ENCODE data around the gene RAB19.
A peak's percentile ranks its signal among the peaks of the same experiment; 100 is the strongest.

Gene RAB19

GRCh38 chr7:140384894-140385545 is 18.8 kb upstream of the RAB19 start:
- no peak for TF ChIP-seq POLR2AphosphoS5 (IDR thresholded peaks at IDR 0.05; ENCODE audit: low read depth, low read length)
- DNase-seq (ENCODE audit: insufficient read length) (no peak), FAIRE-seq (no peak)

GRCh38 chr7:140389445-140389844 is 14.4 kb upstream of the RAB19 start:
- DNase-seq (ENCODE audit: insufficient read length) (no peak), FAIRE-seq (no peak)
- TF ChIP-seq POLR2AphosphoS5 (IDR thresholded peaks at IDR 0.05; ENCODE audit: low read depth, low read length) (no peak), TAF1 (IDR thresholded peaks at IDR 0.05; ENCODE audit: borderline replicate concordance, low read depth, low read length) (no peak), POLR2A (IDR thresholded peaks at IDR 0.05; ENCODE audit: low read depth, low read length) (no peak)

DNA sequence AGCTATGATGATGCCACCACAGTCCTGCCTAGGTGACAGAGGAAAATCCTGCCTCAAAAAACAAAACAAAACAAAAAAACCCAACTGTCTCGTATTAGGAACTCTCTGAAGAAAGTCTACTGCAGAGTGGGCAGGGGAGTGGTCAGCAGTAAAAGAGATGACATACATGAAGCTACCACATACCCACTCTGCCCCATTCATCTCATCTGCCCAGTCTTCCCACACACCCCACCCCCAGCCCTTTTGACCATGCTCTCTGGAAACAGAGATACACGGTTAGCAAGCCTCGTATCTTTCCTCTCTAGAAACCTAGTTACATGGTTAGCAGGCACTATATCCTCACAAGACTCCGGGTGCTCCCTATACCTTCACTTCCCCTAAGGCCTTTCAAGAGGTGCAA is 13.8 kb upstream of the RAB19 start:
- FAIRE-seq: peak; percentile 71
- TF ChIP-seq POLR2A (IDR thresholded peaks at IDR 0.05; ENCODE audit: low read depth, low read length) (no peak), POLR2AphosphoS5 (IDR thresholded peaks at IDR 0.05; ENCODE audit: low read depth, low read length) (no peak), TAF1 (IDR thresholded peaks at IDR 0.05; ENCODE audit: borderline replicate concordance, low read depth, low read length) (no peak)
- DNase-seq (ENCODE audit: insufficient read length): no peak

DNA sequence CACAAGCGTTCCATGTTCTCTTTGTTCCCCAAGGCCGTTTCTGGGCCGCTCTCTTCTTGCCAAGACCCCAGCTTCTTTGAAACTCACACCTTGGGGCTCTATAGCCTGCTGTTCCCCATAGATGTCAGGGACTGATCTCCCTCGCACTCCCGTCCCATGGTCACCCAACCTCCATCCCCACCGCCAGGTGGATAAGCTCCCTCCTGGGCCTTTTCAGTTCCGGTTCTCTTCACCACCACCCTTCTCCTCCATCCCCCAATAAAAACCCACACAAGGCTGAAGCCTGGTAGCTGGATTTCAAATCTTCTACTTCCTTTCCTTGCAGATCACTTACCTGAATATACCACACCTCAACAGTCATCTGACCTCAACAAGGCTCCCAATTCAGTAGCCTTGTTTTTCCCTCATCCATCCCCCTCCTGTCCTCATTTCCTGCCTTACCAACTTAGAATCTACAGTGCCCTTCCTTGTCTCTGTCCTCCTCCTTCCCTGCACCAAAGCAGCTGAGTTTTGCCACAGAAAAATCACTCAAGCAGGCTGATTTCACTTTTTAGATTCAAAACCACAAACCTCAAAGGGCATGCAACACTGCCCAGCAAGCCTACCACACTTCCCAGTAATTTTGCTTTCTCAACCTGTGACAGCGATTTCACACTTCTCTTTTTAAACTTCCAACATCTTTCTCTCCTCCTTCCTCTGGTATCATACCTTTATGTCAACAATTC is 13.2 kb upstream of the RAB19 start:
- TF ChIP-seq POLR2AphosphoS5 (IDR thresholded peaks at IDR 0.05; ENCODE audit: low read depth, low read length): no peak
- TF ChIP-seq POLR2A (IDR thresholded peaks at IDR 0.05; ENCODE audit: low read depth, low read length): no peak
- TF ChIP-seq TAF1 (IDR thresholded peaks at IDR 0.05; ENCODE audit: borderline replicate concordance, low read depth, low read length): no peak
- peak; percentile 80 for FAIRE-seq
- no peak for DNase-seq (ENCODE audit: insufficient read length)

DNA sequence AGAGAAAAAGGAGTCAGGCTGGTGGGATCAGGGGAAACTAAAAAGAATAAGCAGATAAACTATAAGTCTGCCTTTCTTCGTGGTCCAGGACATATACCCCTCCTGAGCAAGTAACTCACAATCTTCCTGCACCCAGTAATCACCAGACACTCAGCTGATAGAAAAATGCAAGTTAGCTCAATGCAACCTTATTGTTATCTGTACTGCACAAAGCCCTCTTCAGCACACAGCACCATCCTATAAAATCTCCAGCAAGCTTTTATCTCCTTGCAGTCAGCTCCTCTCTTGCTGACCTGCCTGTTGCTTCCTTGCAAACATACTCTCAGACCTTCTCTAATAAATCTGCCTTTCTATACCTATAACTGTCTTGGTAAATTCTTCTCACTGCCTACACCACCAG is 12.2 kb upstream of the RAB19 start:
- no peak for TF ChIP-seq POLR2A (IDR thresholded peaks at IDR 0.05; ENCODE audit: low read depth, low read length)
- FAIRE-seq: no peak
- DNase-seq (ENCODE audit: insufficient read length): no peak

DNA sequence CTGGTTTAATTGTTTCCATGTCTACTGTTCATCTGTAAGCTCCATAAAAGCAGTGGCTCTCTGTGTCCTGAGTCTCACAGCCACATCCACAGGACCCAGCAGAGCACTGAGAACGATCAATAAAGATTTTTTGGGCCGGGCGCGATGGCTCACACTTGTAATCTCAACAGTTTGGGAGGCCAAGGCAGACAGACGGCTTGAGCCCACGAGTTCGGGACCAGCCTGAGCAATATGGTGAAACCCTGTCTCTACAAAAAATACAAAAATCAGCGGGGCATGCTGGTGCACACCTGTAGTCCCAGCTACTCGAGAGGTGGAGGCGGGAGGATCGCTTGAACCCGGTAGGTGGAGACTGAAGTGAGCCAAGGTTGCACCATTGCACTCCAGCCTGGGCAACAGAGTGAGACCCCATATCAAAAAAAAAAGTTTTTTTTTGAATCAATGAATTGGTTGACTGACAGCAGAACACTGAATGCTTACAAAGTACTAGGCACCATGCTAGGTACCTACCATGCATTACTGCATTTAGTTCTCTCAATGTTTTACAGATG is 10.0 kb upstream of the RAB19 start:
- no peak for FAIRE-seq
- TF ChIP-seq TAF1 (IDR thresholded peaks at IDR 0.05; ENCODE audit: borderline replicate concordance, low read depth, low read length) (no peak), POLR2A (IDR thresholded peaks at IDR 0.05; ENCODE audit: low read depth, low read length) (no peak), POLR2AphosphoS5 (IDR thresholded peaks at IDR 0.05; ENCODE audit: low read depth, low read length) (no peak)
- no peak for DNase-seq (ENCODE audit: insufficient read length)

DNA sequence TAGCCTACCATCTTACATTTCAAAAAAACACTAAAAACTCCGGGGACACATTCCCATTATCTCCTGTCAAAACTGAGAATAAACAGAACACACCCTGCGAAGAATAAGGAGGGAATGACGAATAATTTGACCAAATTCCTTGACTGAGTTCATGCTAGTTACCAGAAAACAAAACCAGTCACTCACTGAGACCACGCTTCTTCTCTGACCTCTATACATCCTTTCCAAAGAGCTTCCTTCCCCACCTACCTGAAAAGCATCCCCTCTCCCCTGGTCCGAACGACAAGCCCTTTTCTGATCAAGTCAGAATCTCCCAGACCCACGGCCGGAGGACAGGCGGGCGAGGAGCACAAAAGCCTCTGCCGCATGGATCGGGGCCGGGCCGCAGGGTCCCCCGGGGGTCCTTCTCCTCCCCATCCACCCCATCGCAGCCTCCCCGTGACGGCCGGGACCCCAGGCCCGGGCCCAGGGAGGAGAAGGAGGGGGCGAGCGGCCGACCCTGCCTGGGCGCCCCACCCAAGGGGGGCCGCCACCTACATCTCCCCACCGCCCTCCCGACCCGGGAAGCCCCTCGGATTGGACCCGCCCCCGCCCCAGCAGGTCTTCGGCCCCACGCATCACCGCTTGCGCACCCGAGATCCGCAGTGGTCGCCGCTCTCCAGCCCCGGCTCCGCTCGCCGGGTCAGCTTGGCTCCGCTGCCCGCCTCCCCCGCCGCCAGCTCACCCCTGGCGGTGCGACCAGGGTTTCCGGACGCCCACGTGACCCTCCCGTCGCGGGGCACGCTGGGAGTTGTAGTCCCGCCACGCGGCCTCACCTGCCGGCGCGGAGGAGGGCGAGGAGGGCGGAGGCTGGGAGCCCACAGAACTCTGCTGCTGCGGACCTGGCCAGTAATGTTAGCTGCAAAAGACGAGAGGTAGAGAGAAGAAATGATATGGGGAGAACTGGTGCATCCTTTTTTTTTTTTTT is 5.8 kb upstream of the RAB19 start, which contains the start of gene SLC37A3:
Gene SLC37A3 (minus strand): TSS at position 747 of the 967 bp plus-strand sequence. CDS start 16,004 bp downstream, outside the sequence.
- TF ChIP-seq POLR2A (IDR thresholded peaks at IDR 0.05; ENCODE audit: low read depth, low read length) (peak; percentile 50; the same call in 1 of the 2 replicates), TAF1 (IDR thresholded peaks at IDR 0.05; ENCODE audit: borderline replicate concordance, low read depth, low read length) (no peak), POLR2AphosphoS5 (IDR thresholded peaks at IDR 0.05; ENCODE audit: low read depth, low read length) (no peak)
- DNase-seq (ENCODE audit: insufficient read length) (peak; percentile 97), FAIRE-seq (peak; percentile 95)

DNA sequence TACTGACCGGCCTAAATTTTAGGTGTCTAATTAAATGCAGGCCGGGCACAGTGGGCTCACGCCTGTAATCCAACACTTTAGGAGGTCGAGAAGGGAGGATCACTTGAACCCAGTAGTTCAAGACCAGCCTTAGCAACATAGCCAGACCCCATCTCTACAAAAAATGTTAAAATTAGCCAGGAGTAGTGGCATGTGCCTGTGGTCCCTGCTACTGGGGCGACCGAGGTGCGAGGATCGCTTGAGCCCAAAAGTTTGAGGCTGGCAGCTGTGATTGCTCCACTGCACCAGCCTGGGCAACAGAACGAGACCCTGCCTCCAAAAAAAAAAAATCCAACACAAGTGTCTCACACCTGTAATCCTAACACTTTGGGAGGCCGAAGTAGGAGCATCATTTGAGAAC is 5.0 kb upstream of the RAB19 start:
- TF ChIP-seq POLR2AphosphoS5 (IDR thresholded peaks at IDR 0.05; ENCODE audit: low read depth, low read length) (no peak), TAF1 (IDR thresholded peaks at IDR 0.05; ENCODE audit: borderline replicate concordance, low read depth, low read length) (no peak), POLR2A (IDR thresholded peaks at IDR 0.05; ENCODE audit: low read depth, low read length) (no peak)
- DNase-seq (ENCODE audit: insufficient read length) (no peak), FAIRE-seq (no peak)

- TF ChIP-seq POLR2AphosphoS5 (IDR thresholded peaks at IDR 0.05; ENCODE audit: low read depth, low read length) (no peak), TAF1 (IDR thresholded peaks at IDR 0.05; ENCODE audit: borderline replicate concordance, low read depth, low read length) (no peak), POLR2A (IDR thresholded peaks at IDR 0.05; ENCODE audit: low read depth, low read length) (no peak)
- FAIRE-seq (no peak), DNase-seq (ENCODE audit: insufficient read length) (no peak)
Measured at GRCh38 chr7:140400381-140400780, 3.5 kb upstream of the RAB19 start.

- no peak for DNase-seq (ENCODE audit: insufficient read length)
- FAIRE-seq: no peak
- TF ChIP-seq POLR2AphosphoS5 (IDR thresholded peaks at IDR 0.05; ENCODE audit: low read depth, low read length): no peak
- TF ChIP-seq TAF1 (IDR thresholded peaks at IDR 0.05; ENCODE audit: borderline replicate concordance, low read depth, low read length): no peak
- TF ChIP-seq POLR2A (IDR thresholded peaks at IDR 0.05; ENCODE audit: low read depth, low read length): no peak
Measured at GRCh38 chr7:140402178-140402835, 1.6 kb upstream of the RAB19 start.
